Activated CD8-positive, alpha-beta memory T cell treated with anti-CD3 and anti-CD28 coated beads for 36 hours (primary cell): Measurements from ENCODE around the gene P4HA3. TPM values are rescaled to one million over a fixed set of nuclear protein-coding genes. Genes with fewer than 3 reads are reported as not detected.

Source experiments
- CTCF ChIA-PET: fragments of 350-600 bp; sonication (Branson Sonifier 250); formaldehyde crosslinking; loops from one replicate; lab custom pipeline; 2021; ENCODE audit warnings: antibody characterized with exemption; lab: Charles Lee
- POLR2A ChIA-PET: fragments of 350-600 bp; sonication (Branson Sonifier 250); formaldehyde crosslinking; loops from one replicate; lab custom pipeline; 2021; ENCODE audit warnings: antibody characterized with exemption; lab: Charles Lee
- total RNA-seq, 2 experiments: library from RNA; stranded (reverse); gene quantifications; one replicate each; pipeline ENCODE4 v1.2.3, GENCODE V29; 2021

The P4HA3 gene
- total RNA-seq, 2 experiments from 2014 or later = not detected

GRCh38 chr11:74276581-74276980 is 34.9 kb downstream of the P4HA3 start:
- CTCF ChIA-PET = no interaction called here

GRCh38 chr11:74272276-74272675 is 39.2 kb downstream of the P4HA3 start:
- ChIA-PET POLR2A (no interaction called here), CTCF (no interaction called here)

More at GRCh38 chr11:74276581-74276980, 34.9 kb downstream of the P4HA3 start:
- POLR2A ChIA-PET = no interaction called here

- POLR2A ChIA-PET = no interaction called here
These were observed 42.2 kb downstream of the P4HA3 start for GRCh38 chr11:74269161-74269811.

DNA sequence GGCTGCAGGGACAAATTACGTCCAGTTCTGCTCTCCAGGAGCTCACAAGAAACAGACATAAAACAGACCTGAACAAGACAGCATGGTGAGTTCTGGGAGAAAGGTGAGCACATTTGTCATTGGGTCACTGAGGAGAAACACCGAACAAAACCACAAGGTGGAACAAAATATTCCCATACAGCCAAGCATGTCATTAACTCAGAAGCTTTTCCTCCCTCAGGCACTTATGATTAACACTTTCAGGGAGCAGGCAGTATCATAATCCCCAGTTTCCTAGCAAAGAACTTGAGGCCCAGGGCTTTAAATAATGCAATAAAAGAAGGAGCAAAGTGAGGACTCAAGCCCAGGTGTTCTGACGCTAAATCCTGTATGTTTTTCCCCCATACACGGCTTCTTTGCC is 43.0 kb downstream of the P4HA3 start:
- ChIA-PET POLR2A (no interaction called here), CTCF (no interaction called here)

More at GRCh38 chr11:74269161-74269811, 42.2 kb downstream of the P4HA3 start:
- CTCF ChIA-PET = no interaction called here

DNA sequence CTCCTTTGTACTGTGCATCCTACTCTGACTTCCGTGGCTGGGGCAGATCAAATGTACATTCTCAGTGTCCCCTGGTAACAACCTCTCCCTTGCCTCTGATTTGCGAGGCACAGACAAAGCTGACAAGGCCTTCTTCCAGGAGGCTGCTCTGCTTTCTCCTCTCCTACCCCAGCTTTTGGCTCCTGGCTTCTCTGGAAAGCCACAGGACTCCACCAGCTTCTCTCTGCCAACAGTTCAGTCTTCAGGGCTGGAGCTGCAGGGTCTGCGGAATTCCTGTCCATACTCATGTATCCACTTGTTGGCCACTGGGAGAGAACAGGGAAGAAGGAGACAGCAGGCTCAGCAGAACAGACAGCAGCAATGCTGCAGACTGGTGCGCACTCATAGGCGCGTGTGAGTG is 44.4 kb downstream of the P4HA3 start:
- ChIA-PET POLR2A (no interaction called here), CTCF (no interaction called here)

- CTCF ChIA-PET = interaction anchor here (0.6 kb wide), 1 partner anchor 185 kb away, joined by 3 read pairs; no protein-coding TSS in a partner anchor
- POLR2A ChIA-PET = no interaction called here
These were observed 46.2 kb downstream of the P4HA3 start for GRCh38 chr11:74265256-74265655.

DNA sequence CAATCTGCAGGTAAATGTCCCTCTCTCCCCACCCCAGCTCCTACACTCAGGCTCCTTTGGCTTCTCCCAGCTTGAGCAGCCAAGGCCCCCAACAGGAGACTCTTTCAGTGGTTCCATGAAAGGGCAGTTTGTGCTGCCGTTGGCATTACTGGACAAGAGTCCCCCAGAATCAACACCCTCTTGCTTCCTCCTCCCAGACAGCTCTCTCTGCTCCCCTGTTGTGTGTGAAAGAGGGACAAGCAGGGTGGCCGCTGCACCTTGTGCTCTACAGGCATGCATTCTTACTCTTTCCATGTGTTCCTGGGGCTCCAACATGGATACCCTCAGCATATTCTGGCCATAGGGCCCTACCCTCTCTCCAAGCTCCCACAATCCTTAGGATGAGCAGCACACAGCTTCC is 48.7 kb downstream of the P4HA3 start:
- CTCF ChIA-PET = no interaction called here
- POLR2A ChIA-PET = no interaction called here

- ChIA-PET CTCF (no interaction called here), POLR2A (no interaction called here)
These were observed 53.4 kb downstream of the P4HA3 start for GRCh38 chr11:74257959-74258553.

DNA sequence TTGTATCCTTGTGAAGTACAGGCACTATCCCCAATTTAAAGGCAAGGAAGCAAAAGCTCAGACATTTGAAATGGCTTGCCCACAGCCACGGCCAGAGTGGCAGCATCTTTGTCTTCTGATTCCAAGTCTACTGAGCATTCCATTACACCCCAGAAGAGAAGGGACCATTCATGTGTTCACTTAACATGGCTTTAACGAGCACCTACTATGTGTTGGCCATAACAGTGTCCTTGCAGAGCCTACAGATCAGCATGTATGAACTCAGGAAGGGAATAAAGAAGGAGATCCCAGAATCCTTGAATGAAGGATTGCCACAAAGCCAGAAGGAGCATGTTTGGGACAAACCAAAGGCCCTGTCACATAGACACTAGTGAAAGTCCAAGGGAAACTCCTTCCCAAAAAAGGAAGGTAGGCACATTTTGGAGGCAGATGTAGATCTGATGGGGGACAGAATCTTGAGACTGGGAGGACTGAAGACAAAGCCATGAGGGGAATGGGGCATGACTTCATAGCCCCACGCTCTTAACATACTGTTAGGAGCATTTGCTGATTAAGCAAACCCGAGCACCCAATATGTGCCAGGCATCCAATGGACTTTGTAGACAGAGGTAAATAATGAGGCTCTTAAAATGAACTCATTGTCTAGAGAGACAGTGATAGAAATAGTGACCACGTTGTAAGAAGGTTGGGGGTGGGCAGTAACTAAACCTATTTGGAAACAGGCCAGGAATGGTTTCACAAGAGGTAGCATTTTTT is 54.9 kb downstream of the P4HA3 start:
- ChIA-PET POLR2A (interaction anchor here (1.6 kb wide), 1 partner anchor 237 kb away, joined by 3 read pairs; the partner anchor contains the start of gene LIPT2), CTCF (interaction anchor here (1.1 to 2.4 kb wide), 8 partner anchors 10 to 197 kb away, joined by 3 to 9 read pairs (median 6); no protein-coding TSS in a partner anchor)

- CTCF ChIA-PET = interaction anchor here (0.6 to 2.4 kb wide), 12 partner anchors 9 to 198 kb away, joined by 3 to 9 read pairs (median 4); no protein-coding TSS in a partner anchor
- POLR2A ChIA-PET = interaction anchor here (1.6 kb wide), 1 partner anchor 237 kb away, joined by 3 read pairs; the partner anchor contains the start of gene LIPT2
These were observed 55.6 kb downstream of the P4HA3 start for GRCh38 chr11:74255741-74256375.

DNA sequence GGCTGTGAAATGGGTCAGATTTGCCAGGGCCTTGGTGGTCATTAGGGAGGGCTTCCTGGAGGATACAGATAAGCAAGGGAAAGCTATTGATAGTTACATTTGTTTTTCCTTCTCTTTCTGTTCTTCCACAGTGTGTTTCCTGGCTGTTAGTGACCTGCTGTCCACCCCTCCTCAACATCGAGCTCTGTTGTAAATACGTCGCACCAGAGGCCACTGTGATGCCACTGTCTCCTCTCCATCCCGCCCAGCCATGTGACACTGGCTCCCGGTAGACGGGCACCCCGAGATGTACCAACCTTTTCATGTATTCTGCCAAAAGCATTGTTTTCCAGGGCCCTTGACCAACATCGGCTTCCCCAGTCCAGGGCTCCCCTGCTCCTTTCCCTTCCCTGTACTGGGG is 58.1 kb downstream of the P4HA3 start:
- CTCF ChIA-PET = no interaction called here

DNA sequence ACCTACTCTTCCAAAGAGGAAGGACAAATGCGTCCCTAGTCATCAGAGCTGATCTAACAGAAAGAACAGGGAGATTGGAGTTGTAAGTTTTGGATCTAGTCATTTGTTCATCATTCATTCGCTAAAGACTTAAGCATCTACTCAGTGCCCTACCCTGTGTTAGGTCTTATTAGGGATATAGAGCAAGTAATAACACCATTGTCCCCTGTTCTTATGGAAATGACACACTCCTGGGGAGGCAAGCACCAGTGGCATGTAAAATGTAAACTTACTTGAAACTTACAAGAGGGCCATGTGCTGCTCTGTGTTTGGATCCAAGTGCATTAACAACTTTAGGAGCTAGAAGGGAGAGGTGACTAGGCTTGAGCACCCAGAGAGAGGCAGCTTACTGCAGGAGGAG is 61.9 kb downstream of the P4HA3 start:
- ChIA-PET POLR2A (no interaction called here), CTCF (no interaction called here)

More for the DNA sequence above, 58.1 kb downstream of the P4HA3 start:
- POLR2A ChIA-PET = no interaction called here

DNA sequence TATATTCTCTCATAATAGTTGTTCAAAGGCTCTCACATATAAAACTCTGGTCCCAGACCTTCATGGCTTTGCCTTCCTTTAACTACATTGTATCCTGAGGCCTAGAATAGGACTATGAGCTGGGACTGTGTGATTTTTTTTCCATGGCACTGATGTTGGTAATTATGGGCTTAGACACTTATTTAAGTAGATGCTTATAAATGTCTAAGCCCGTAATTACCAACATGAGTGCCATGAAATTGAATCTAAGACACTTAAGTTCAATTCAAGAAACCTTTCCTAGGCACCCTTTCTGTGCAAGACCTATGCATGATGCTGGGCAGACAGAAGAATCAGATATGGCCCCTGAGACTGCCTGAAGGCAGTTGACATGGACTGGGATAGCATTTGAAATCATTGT is 63.0 kb downstream of the P4HA3 start:
- CTCF ChIA-PET = no interaction called here
- POLR2A ChIA-PET = no interaction called here

GRCh38 chr11:74238243-74238642 is 73.2 kb downstream of the P4HA3 start:
- ChIA-PET POLR2A (no interaction called here), CTCF (no interaction called here)

DNA sequence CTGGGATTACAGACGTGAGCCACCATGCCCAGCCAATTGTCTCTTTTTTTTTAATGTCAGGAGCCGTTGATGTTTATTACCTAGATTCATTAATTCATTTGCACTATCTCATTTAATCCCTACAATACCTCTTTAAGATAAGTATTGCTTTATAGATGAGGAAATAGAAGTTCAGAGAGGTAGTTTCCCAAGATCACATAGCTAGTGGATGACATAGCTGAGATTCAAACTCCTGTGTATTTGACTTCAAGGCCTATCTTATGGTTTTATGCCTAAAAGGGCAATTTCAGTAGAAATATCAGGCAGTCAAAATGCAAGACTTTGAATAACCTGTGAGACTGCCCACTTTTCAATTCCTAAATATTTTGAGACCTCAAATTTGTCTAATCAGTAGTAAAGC is 73.9 kb downstream of the P4HA3 start:
- POLR2A ChIA-PET = no interaction called here

GRCh38 chr11:74235121-74235520 is 76.3 kb downstream of the P4HA3 start:
- CTCF ChIA-PET = interaction anchor here (0.7 kb wide), 1 partner anchor 21 kb away, joined by 3 read pairs; no protein-coding TSS in a partner anchor
- POLR2A ChIA-PET = no interaction called here

More for the DNA sequence above, 73.9 kb downstream of the P4HA3 start:
- CTCF ChIA-PET = no interaction called here

DNA sequence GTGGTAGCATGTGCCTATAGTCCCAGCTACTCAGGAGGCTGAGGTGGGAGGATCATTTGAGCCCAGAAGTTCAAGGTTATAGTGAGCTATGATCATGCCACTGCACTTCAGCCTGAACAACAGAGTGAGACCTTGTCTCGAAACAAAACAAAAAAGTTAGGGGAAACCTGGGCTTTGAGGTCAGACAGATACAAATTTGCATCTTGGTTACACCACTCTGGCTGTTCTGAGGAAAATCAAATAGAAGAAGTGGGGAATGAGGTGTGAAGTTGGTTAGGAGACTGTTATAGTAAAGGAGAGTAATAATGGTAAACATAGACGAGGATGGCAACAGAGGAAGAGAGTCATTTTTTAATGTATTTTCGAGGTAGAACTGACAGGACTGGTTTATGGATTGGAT is 77.8 kb downstream of the P4HA3 start:
- CTCF ChIA-PET = no interaction called here
- POLR2A ChIA-PET = no interaction called here

GRCh38 chr11:74232311-74232950 is 79.0 kb downstream of the P4HA3 start:
- CTCF ChIA-PET = interaction anchor here (0.7 kb wide), 2 partner anchors 221 to 360 kb away, joined by 3 to 4 read pairs; no protein-coding TSS in a partner anchor
- POLR2A ChIA-PET = no interaction called here

GRCh38 chr11:74226907-74227306 is 84.5 kb downstream of the P4HA3 start:
- POLR2A ChIA-PET = no interaction called here
- CTCF ChIA-PET = no interaction called here
